B cell (primary cell): ENCODE results near the gene PTGDR2. TPM values are rescaled to one million over a fixed set of nuclear protein-coding genes. Genes with fewer than 3 reads are reported as not detected.
A peak's percentile ranks its signal among the peaks of the same experiment; 100 is the strongest.

ENCODE experiments used
- ATAC-seq: fragments of 200-7000 bp; cut with Tn5 transposase; one replicate; pipeline ENCODE4 v1.10.0; 2021; ENCODE audit warnings: low read depth, mild to moderate bottlenecking, moderate number of reproducible peaks, moderate library complexity
- CTCF ChIA-PET: fragments of 350-600 bp; sonication (Branson Sonifier 250); formaldehyde crosslinking; loops from one replicate; lab custom pipeline; 2021; ENCODE audit warnings: antibody characterized with exemption, inconsistent platforms; lab: Charles Lee
- POLR2A ChIA-PET: fragments of 350-600 bp; sonication (Branson Sonifier 250); formaldehyde crosslinking; loops from one replicate; lab custom pipeline; 2021; ENCODE audit warnings: antibody characterized with exemption; lab: Charles Lee
- DNase-seq: peaks from one replicate; pipeline ENCODE4 v3.0.0; 2013
- H2AFZ ChIP-seq: 2 replicates; pipeline ENCODE4 v1.6.1; 2012; ENCODE audit warnings: mild to moderate bottlenecking, low read depth, low read length; ENCODE audit not compliant: insufficient read depth, poor library complexity, severe bottlenecking
- H3K27ac ChIP-seq, 2 donors: 1 replicate in 1 of 2; 2 replicates in 1 of 2; pipeline ENCODE4 v1.5.1; 2012 to 2013; ENCODE audit warnings: low read length in 2 of 2, mild to moderate bottlenecking in 2 of 2, moderate library complexity in 1 of 2
- H3K27me3 ChIP-seq, 4 experiments: fragments of 200-600 bp in 1 of 4; sonication (generic) in 1 of 4; replicated peaks in 1 of 4; 1 replicate in 2 of 4; 2 replicates in 2 of 4; pipeline versions ENCODE4 v1.6.1 to v1.7.0; 2013 to 2016; ENCODE audit warnings: low read length in 3 of 4, mild to moderate bottlenecking in 2 of 4, mixed read lengths in 1 of 4, moderate library complexity in 1 of 4; ENCODE audit not compliant: insufficient read depth in 4 of 4, control insufficient read depth in 3 of 4; ENCODE audit errors: control extremely low read depth in 1 of 4
- H3K36me3 ChIP-seq, 2 experiments: replicated peaks in 1 of 2; 1 replicate in 1 of 2; 2 replicates in 1 of 2; pipeline versions ENCODE4 v1.6.1 to v1.7.1; 2013; ENCODE audit warnings: low read length in 1 of 2; ENCODE audit not compliant: insufficient read depth in 2 of 2, control insufficient read depth in 1 of 2; ENCODE audit errors: control extremely low read depth in 1 of 2, extremely low read depth in 1 of 2
- H3K4me1 ChIP-seq, 2 donors: fragments of 200-600 bp in 1 of 2; sonication (generic) in 1 of 2; 1 replicate in 1 of 2; 2 replicates in 1 of 2; pipeline versions ENCODE4 v1.5.1 to v1.6.1; 2013 to 2017; ENCODE audit warnings: low read length in 2 of 2; ENCODE audit not compliant: control insufficient read depth in 2 of 2, insufficient read depth in 2 of 2
- H3K4me2 ChIP-seq: replicated peaks from 2 replicates; pipeline ENCODE3; 2012; ENCODE audit warnings: mild to moderate bottlenecking, low read depth, low read length; ENCODE audit not compliant: poor library complexity, severe bottlenecking
- H3K4me3 ChIP-seq, 5 experiments: fragments of 200-600 bp in 1 of 5; sonication (generic) in 1 of 5; 1 replicate in 3 of 5; 2 replicates in 2 of 5; pipeline versions ENCODE4 v1.5.1 to v1.7.0; 2011 to 2016; ENCODE audit warnings: low read length in 4 of 5, mild to moderate bottlenecking in 4 of 5, low read depth in 2 of 5, control low read depth in 1 of 5, moderate library complexity in 1 of 5; ENCODE audit not compliant: insufficient read depth in 1 of 5; ENCODE audit errors: control extremely low read depth in 1 of 5, extremely low read depth in 1 of 5
- H3K79me2 ChIP-seq: fragments of 200-600 bp; sonication (generic); one replicate; pipeline ENCODE4 v1.6.0; 2016; ENCODE audit warnings: low read length; ENCODE audit not compliant: control insufficient read depth, insufficient read depth
- H3K9ac ChIP-seq: fragments of 200-600 bp; sonication (generic); 2 replicates; pipeline ENCODE4 v1.6.1; 2017; ENCODE audit warnings: mild to moderate bottlenecking, low read length, moderate library complexity
- H3K9me3 ChIP-seq, 3 donors: one replicate each; pipeline versions ENCODE4 v1.6.1 to v1.7.1; 2013; ENCODE audit warnings: low read length in 2 of 3; ENCODE audit not compliant: control insufficient read depth in 2 of 3, insufficient read depth in 1 of 3; ENCODE audit errors: control extremely low read depth in 1 of 3
- H4K20me1 ChIP-seq: 2 replicates; pipeline ENCODE4 v1.6.0; 2012; ENCODE audit warnings: mild to moderate bottlenecking, low read length; ENCODE audit not compliant: insufficient read depth, control insufficient read depth, poor library complexity, severe bottlenecking
- H3K27ac Mint-ChIP-seq: one replicate; pipeline ENCODE4 v1.8.0; 2021; ENCODE audit warnings: mixed read lengths
- H3K27me3 Mint-ChIP-seq: one replicate; pipeline ENCODE4 v1.8.0; 2021; ENCODE audit warnings: mixed read lengths
- H3K4me1 Mint-ChIP-seq: one replicate; pipeline ENCODE4 v1.8.0; 2021; ENCODE audit warnings: mixed read lengths
- H3K4me3 Mint-ChIP-seq: one replicate; pipeline ENCODE4 v1.8.0; 2021; ENCODE audit warnings: mixed read lengths
- H3K9me3 Mint-ChIP-seq: one replicate; pipeline ENCODE4 v1.8.0; 2022; ENCODE audit warnings: mixed read lengths; ENCODE audit not compliant: insufficient read depth
- EZH2 ChIP-seq: IDR thresholded peaks from 2 replicates; pipeline ENCODE4 v1.6.1; 2012; ENCODE audit warnings: borderline replicate concordance, low read depth, mild to moderate bottlenecking, moderate library complexity, low read length; ENCODE audit not compliant: insufficient read depth, poor library complexity, severe bottlenecking
- WGBS: methylation state at CpG from one replicate; pipeline ENCODE4 v1.1.5; 2013; ENCODE audit warnings: missing lambda C conversion rate; ENCODE audit not compliant: insufficient coverage; 5-methylcytosine and 5-hydroxymethylcytosine counted together
- intact Hi-C: fragments of 100-400 bp; cut with micrococcal nuclease; formaldehyde crosslinking; loops from one replicate; pipeline ENCODE4 v1.10.0; 2022
- polyA plus RNA-seq: library from polyadenylated mRNA; depleted of rRNA; stranded (reverse); fragments of >200 nt; gene quantifications from 2 replicates; pipeline ENCODE4 v1.2.3, GENCODE V29; 2012
- total RNA-seq, 2 donors: library from RNA; stranded (reverse); fragments of 120-200 nt in 1 of 2; gene quantifications; 1 replicate in 1 of 2; 2 replicates in 1 of 2; pipeline versions ENCODE4 v1.2.3 to v1.2.4, GENCODE V29; 2013 to 2022
- TF ChIP-seq, protein P1 (sequence below): fragments of 200-600 bp; IDR thresholded peaks from one replicate; pipeline ENCODE4 v1.8.0; 2022; ENCODE audit warnings: antibody characterized with exemption, mild to moderate bottlenecking

The PTGDR2 gene
- total and polyA plus RNA-seq, 2 donors (not counting 1 experiment from before 2014, with no cell fraction given): 0.03 TPM; not detected in 1

DNA sequence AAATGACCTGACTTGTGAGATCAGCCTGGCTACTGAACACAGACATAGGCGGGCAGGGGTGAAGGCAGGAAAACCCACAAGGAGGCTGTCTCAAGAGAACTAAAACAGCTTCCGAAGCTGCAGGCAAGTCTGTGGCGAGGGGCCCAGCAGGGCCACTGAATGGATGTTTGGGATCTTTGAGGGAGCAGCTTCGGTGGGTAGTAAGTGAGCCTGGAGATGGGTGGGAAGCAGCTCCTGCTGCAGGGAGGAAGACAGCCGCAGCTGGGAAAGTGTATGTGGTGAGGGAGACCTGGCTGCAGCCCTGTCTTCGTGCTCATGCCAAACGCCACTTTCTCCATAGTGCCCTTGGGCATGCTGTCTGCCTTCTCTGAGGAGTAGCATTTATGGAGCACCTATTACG lies 10.4 kb downstream of the PTGDR2 start:
- H3K4me3 ChIP-seq: no peak overlapping the region

DNA sequence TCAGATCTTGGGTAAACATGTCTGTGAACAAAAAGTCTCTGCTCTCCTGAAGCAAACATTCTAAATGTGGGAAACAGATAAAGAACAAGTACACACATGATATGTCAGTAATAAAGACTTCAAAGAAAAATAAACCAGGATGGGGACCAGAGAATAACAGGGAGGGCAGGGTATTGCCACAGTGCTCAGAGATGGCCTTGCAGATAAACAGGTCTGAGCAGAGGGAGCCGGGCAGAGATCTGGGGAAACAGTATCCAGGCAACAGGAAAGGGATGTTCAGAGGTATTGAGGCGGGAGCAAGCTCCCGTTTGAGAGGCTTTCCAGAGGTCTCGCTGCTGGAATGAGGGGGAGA lies 10.9 kb downstream of the PTGDR2 start:
- Mint-ChIP-seq H3K27me3 (no peaks in the 10 kb centered on the region), H3K9me3 (no peaks in the 10 kb centered on the region), H3K4me1 (peaks cover 48% of the 10 kb centered on the region), H3K4me3 (peak overlapping the region; percentile 93), H3K27ac (no peak overlapping the region)
- H3K4me3 ChIP-seq: no peak overlapping the region
- no peak overlapping the region for H3K9ac ChIP-seq
- H3K4me2 ChIP-seq: peak overlapping the region; percentile 89
- peaks cover 0 to 22% of the 10 kb centered on the region in 2 experiments for H3K36me3 ChIP-seq
- DNase-seq: no peak
- no peaks in the 10 kb centered on the region for H3K9me3 ChIP-seq
- no peak for TF ChIP-seq EZH2
- TF ChIP-seq, protein P1, sequence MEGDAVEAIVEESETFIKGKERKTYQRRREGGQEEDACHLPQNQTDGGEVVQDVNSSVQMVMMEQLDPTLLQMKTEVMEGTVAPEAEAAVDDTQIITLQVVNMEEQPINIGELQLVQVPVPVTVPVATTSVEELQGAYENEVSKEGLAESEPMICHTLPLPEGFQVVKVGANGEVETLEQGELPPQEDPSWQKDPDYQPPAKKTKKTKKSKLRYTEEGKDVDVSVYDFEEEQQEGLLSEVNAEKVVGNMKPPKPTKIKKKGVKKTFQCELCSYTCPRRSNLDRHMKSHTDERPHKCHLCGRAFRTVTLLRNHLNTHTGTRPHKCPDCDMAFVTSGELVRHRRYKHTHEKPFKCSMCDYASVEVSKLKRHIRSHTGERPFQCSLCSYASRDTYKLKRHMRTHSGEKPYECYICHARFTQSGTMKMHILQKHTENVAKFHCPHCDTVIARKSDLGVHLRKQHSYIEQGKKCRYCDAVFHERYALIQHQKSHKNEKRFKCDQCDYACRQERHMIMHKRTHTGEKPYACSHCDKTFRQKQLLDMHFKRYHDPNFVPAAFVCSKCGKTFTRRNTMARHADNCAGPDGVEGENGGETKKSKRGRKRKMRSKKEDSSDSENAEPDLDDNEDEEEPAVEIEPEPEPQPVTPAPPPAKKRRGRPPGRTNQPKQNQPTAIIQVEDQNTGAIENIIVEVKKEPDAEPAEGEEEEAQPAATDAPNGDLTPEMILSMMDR: no peak
- ATAC-seq: no peak
- ChIA-PET POLR2A (no interaction called here), CTCF (interaction anchor here (1.4 kb wide), 1 partner anchor 14 kb away, joined by 7 read pairs; no protein-coding TSS in a partner anchor)
- H4K20me1 ChIP-seq: no peaks in the 10 kb centered on the region
- H3K79me2 ChIP-seq: peaks cover 34% of the 10 kb centered on the region
- WGBS: 66% methylated on average over 4 of the region's 4 CpGs
- no peaks in the 10 kb centered on the region for H3K27me3 ChIP-seq
- no peak overlapping the region for H3K27ac ChIP-seq
- peaks cover 32 to 33% of the 10 kb centered on the region in 2 donors for H3K4me1 ChIP-seq
- H2AFZ ChIP-seq: no peak overlapping the region
- intact Hi-C loops: loop anchor here (5.0 kb wide), 3 partner anchors 107 to 582 kb away; partner anchors contain the start of genes CPSF7, DDB1, SLC15A3 and TKFC

More for the DNA sequence above, 10.4 kb downstream of the PTGDR2 start:
- no peak overlapping the region for H3K27ac ChIP-seq
- no peak for TF ChIP-seq EZH2
- TF ChIP-seq, protein P1: no peak
- Mint-ChIP-seq H3K9me3 (no peaks in the 10 kb centered on the region), H3K4me1 (peaks cover 47% of the 10 kb centered on the region), H3K27me3 (no peaks in the 10 kb centered on the region), H3K27ac (no peak overlapping the region), H3K4me3 (peak overlapping the region; percentile 5)
- H3K79me2 ChIP-seq: peaks cover 34% of the 10 kb centered on the region
- CTCF ChIA-PET: interaction anchor here (1.2 to 1.4 kb wide), 2 partner anchors 13 to 15 kb away, joined by 4 to 7 read pairs; no protein-coding TSS in a partner anchor
- DNase-seq (no peak), ATAC-seq (no peak)
- no peaks in the 10 kb centered on the region for H3K9me3 ChIP-seq
- no peak overlapping the region for H2AFZ ChIP-seq
- POLR2A ChIA-PET: no interaction called here
- intact Hi-C loops: no loop called here
- no peak overlapping the region for H3K9ac ChIP-seq
- no peaks in the 10 kb centered on the region for H3K27me3 ChIP-seq
- H4K20me1 ChIP-seq: no peaks in the 10 kb centered on the region
- H3K36me3 ChIP-seq: peaks cover 0 to 27% of the 10 kb centered on the region in 2 experiments
- no peak overlapping the region for H3K4me2 ChIP-seq
- peaks cover 32 to 33% of the 10 kb centered on the region in 2 donors for H3K4me1 ChIP-seq
- 93% methylated on average over 7 of the region's 8 CpGs for WGBS
